ENCODE results near the gene TPST2. TPM values are rescaled to one million over a fixed set of nuclear protein-coding genes. Genes with fewer than 3 reads are reported as not detected.

The TPST2 gene
- total RNA-seq, 1 experiment from 2014 or later = 11.8 TPM

GRCh38 chr22:26564672-26565071 lies 25.3 kb downstream of the TPST2 start:
- intact Hi-C loops (cut with micrococcal nuclease) = no loop called here
- Histone ChIP-seq H3K27ac (ENCODE audit: low read depth, low read length) (no peak overlapping the region), H3K36me3 (ENCODE audit: control insufficient read depth in 1 of 2, insufficient read depth in 2 of 2, low read length in 2 of 2) (no peaks in the 10 kb centered on the region), H3K4me1 (ENCODE audit: control insufficient read depth in 1 of 2, insufficient read depth in 2 of 2, low read length in 2 of 2) (peaks cover 6 to 9% of the 10 kb centered on the region in 2 experiments; a peak in 3 of 4 replicates), H2AFZ (ENCODE audit: low read depth, low read length, poor library complexity, severe bottlenecking) (no peak overlapping the region), H3K9ac (ENCODE audit: low read length) (no peak overlapping the region), H3K27me3 (ENCODE audit: insufficient read depth, low read length) (no peaks in the 10 kb centered on the region), H3K4me3 (replicated peaks in 1 of 2; ENCODE audit: low read depth in 1 of 2, low read length in 2 of 2) (no peak overlapping the region), H4K20me1 (ENCODE audit: insufficient read depth) (no peaks in the 10 kb centered on the region), H3K79me2 (ENCODE audit: insufficient read depth, low read length) (peaks cover 6% of the 10 kb centered on the region; the same call in 1 of the 2 replicates), H3K9me3 (ENCODE audit: control insufficient read depth in 1 of 2, insufficient read depth in 1 of 2, low read depth in 1 of 2, low read length in 2 of 2) (no peaks in the 10 kb centered on the region), H3K9me2 (ENCODE audit: insufficient read depth) (no peaks in the 10 kb centered on the region), H3K4me2 (ENCODE audit: low read length) (no peak overlapping the region)
- CTCF ChIA-PET = no interaction called here
- DNase-seq (ENCODE audit: low read depth, low spot score) (no peak), ATAC-seq (no peak)
- TF ChIP-seq CBX3 (IDR thresholded peaks at IDR 0.05; ENCODE audit: low read depth) (no peak), SIN3A (IDR thresholded peaks at IDR 0.05; ENCODE audit: low read depth) (no peak), SP1 (IDR thresholded peaks at IDR 0.05; ENCODE audit: low read depth) (no peak), SRF (IDR thresholded peaks at IDR 0.05; ENCODE audit: low read depth) (no peak), TCF7L2 (IDR thresholded peaks at IDR 0.05; ENCODE audit: borderline replicate concordance, extremely low read depth, insufficient read depth, insufficient read length) (no peak), POLR2A (IDR thresholded peaks at IDR 0.05; ENCODE audit: borderline replicate concordance, extremely low read depth, insufficient read depth, insufficient read length) (no peak), EGR1 (IDR thresholded peaks at IDR 0.05; ENCODE audit: low read depth) (no peak), EZH2 (IDR thresholded peaks at IDR 0.05) (no peak)
- TF ChIP-seq, protein P1, sequence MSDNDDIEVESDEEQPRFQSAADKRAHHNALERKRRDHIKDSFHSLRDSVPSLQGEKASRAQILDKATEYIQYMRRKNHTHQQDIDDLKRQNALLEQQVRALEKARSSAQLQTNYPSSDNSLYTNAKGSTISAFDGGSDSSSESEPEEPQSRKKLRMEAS (IDR thresholded peaks at IDR 0.05) = no peak
- POLR2A ChIA-PET = no interaction called here
- BruUV-seq (replicated peaks) = no TSS peak
- RAD21 ChIA-PET (ENCODE audit: low non-redundant PET in 1 of 2, low total read pairs in 2 of 2, uncharacterized antibody in 2 of 2, unreplicated experiment in 2 of 2) = no interaction called here

DNA sequence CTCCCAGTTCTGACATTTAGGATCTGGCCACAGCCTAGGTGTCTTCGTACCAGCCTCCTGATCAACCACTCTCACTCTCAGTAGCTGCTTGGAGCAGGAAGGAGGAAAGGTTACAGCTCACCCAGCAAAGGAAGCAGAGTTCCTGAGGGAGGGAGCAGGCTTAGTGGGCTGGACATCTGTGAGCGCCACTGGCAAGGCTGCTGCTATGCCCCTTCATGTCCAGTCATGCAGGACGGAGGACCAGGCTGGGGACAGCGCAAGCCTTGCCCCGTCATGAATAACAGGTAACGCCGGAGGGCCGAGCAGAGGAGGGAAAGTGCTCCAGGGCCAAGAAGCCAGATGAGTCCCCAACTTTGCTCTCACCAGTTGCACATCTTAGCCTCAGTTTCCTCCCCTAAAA lies 25.8 kb downstream of the TPST2 start:
- no peak overlapping the region for H2AFZ ChIP-seq (ENCODE audit: low read depth, low read length, poor library complexity, severe bottlenecking)
- peaks cover 6 to 9% of the 10 kb centered on the region in 2 experiments; a peak in 3 of 4 replicates for H3K4me1 ChIP-seq (ENCODE audit: control insufficient read depth in 1 of 2, insufficient read depth in 2 of 2, low read length in 2 of 2)
- POLR2A ChIA-PET = no interaction called here
- H3K9me2 ChIP-seq (ENCODE audit: insufficient read depth) = no peaks in the 10 kb centered on the region
- no peak overlapping the region for H3K9ac ChIP-seq (ENCODE audit: low read length)
- no peak overlapping the region for H3K4me3 ChIP-seq (replicated peaks in 1 of 2; ENCODE audit: low read depth in 1 of 2, low read length in 2 of 2)
- TF ChIP-seq EGR1 (IDR thresholded peaks at IDR 0.05; ENCODE audit: low read depth) (no peak), YY1 (IDR thresholded peaks at IDR 0.05; ENCODE audit: extremely low read depth, insufficient replicate concordance, low read depth, low read length) (no peak), RAD21 (IDR thresholded peaks at IDR 0.05; ENCODE audit: low read depth) (no peak), EZH2phosphoT487 (IDR thresholded peaks at IDR 0.05; ENCODE audit: borderline replicate concordance) (no peak), POLR2AphosphoS5 (IDR thresholded peaks at IDR 0.05; ENCODE audit: low read depth, low read length) (no peak), FOSL1 (IDR thresholded peaks at IDR 0.05; ENCODE audit: low read depth) (no peak), ELF1 (IDR thresholded peaks at IDR 0.05; ENCODE audit: borderline replicate concordance, low read depth) (no peak), SIN3A (IDR thresholded peaks at IDR 0.05; ENCODE audit: low read depth) (no peak), ZFX (IDR thresholded peaks at IDR 0.05) (no peak), CBX3 (IDR thresholded peaks at IDR 0.05; ENCODE audit: low read depth) (no peak), TCF7L2 (IDR thresholded peaks at IDR 0.05; ENCODE audit: borderline replicate concordance, extremely low read depth, insufficient read depth, insufficient read length) (no peak), ZNF274 (IDR thresholded peaks at IDR 0.05; ENCODE audit: low read depth, low read length) (no peak), SRF (IDR thresholded peaks at IDR 0.05; ENCODE audit: low read depth) (no peak)
- TF ChIP-seq, protein P1 (IDR thresholded peaks at IDR 0.05) = no peak
- TF ChIP-seq, protein P2, sequence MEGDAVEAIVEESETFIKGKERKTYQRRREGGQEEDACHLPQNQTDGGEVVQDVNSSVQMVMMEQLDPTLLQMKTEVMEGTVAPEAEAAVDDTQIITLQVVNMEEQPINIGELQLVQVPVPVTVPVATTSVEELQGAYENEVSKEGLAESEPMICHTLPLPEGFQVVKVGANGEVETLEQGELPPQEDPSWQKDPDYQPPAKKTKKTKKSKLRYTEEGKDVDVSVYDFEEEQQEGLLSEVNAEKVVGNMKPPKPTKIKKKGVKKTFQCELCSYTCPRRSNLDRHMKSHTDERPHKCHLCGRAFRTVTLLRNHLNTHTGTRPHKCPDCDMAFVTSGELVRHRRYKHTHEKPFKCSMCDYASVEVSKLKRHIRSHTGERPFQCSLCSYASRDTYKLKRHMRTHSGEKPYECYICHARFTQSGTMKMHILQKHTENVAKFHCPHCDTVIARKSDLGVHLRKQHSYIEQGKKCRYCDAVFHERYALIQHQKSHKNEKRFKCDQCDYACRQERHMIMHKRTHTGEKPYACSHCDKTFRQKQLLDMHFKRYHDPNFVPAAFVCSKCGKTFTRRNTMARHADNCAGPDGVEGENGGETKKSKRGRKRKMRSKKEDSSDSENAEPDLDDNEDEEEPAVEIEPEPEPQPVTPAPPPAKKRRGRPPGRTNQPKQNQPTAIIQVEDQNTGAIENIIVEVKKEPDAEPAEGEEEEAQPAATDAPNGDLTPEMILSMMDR (IDR thresholded peaks at IDR 0.05 in 2 of 3, conservative IDR thresholded peaks at IDR 0.05 in 1 of 3; ENCODE audit: borderline replicate concordance in 1 of 3, insufficient read depth in 1 of 3, low read depth in 2 of 3, low read length in 2 of 3) = no peak
- no peak overlapping the region for H3K4me2 ChIP-seq (ENCODE audit: low read length)
- H3K79me2 ChIP-seq (ENCODE audit: insufficient read depth, low read length) = peaks cover 6% of the 10 kb centered on the region; the same call in 1 of the 2 replicates
- DNase-seq (ENCODE audit: low read depth, low spot score) (no peak), ATAC-seq (no peak)
- intact Hi-C loops (cut with micrococcal nuclease) = no loop called here
- no TSS peak for BruUV-seq (replicated peaks)
- H3K36me3 ChIP-seq (ENCODE audit: control insufficient read depth in 1 of 2, insufficient read depth in 2 of 2, low read length in 2 of 2) = no peaks in the 10 kb centered on the region
- H3K9me3 ChIP-seq (ENCODE audit: control insufficient read depth in 1 of 2, insufficient read depth in 1 of 2, low read depth in 1 of 2, low read length in 2 of 2) = no peaks in the 10 kb centered on the region
- CTCF ChIA-PET = no interaction called here
- H4K20me1 ChIP-seq (ENCODE audit: insufficient read depth) = no peaks in the 10 kb centered on the region
- no peak overlapping the region for H3K27ac ChIP-seq (ENCODE audit: low read depth, low read length)
- H3K27me3 ChIP-seq (ENCODE audit: insufficient read depth, low read length) = no peaks in the 10 kb centered on the region
- RAD21 ChIA-PET (ENCODE audit: low non-redundant PET in 1 of 2, low total read pairs in 2 of 2, uncharacterized antibody in 2 of 2, unreplicated experiment in 2 of 2) = no interaction called here

Measured in HCT116 (cell line).